Heart right ventricle (tissue), 16 donors: ENCODE data around the gene MAGI2. TPM values are rescaled to one million over a fixed set of nuclear protein-coding genes. Genes with fewer than 3 reads are reported as not detected.
"Not testable (repeated sequence)": the region's sequence is repeated elsewhere in the genome, so short reads cannot be mapped to it uniquely, and the experiment has no call there.

Source experiments
- ATAC-seq, 8 donors: fragments of 200-7000 bp; cut with Tn5 transposase; one replicate each; pipeline ENCODE4 v1.9.1; 2020; ENCODE audit warnings: mild to moderate bottlenecking in 8 of 8, moderate library complexity in 8 of 8, moderate number of reproducible peaks in 1 of 8
- DNase-seq, 2 donors: peaks; one replicate each; pipeline ENCODE4 v3.0.0-alpha.2; 2020
- H3K27ac ChIP-seq, 10 donors: fragments of 200-600 bp; sonication (generic) in 2 of 10; one replicate each; pipeline versions ENCODE4 v1.5.0 to v1.8.0; 2020 to 2022; ENCODE audit warnings: mild to moderate bottlenecking in 3 of 10
- H3K27me3 ChIP-seq, 7 donors: fragments of 200-600 bp; one replicate each; pipeline ENCODE4 v1.8.0; 2021 to 2022; ENCODE audit warnings: mild to moderate bottlenecking in 2 of 7
- H3K36me3 ChIP-seq, 9 donors: fragments of 200-600 bp; sonication (generic) in 1 of 9; one replicate each; pipeline versions ENCODE4 v1.5.0 to v1.8.0; 2020 to 2022; ENCODE audit warnings: mild to moderate bottlenecking in 2 of 9
- H3K4me1 ChIP-seq, 9 donors: fragments of 200-600 bp; sonication (generic) in 1 of 9; one replicate each; pipeline versions ENCODE4 v1.5.0 to v1.8.0; 2020 to 2022; ENCODE audit warnings: mild to moderate bottlenecking in 4 of 9
- H3K4me3 ChIP-seq, 10 donors: fragments of 200-600 bp; sonication (generic) in 2 of 10; one replicate each; pipeline versions ENCODE4 v1.5.0 to v1.8.0; 2020 to 2022; ENCODE audit warnings: mild to moderate bottlenecking in 7 of 10, moderate library complexity in 2 of 10
- H3K9me3 ChIP-seq, 11 donors: fragments of 200-600 bp in 10 of 11; sonication (generic) in 2 of 11; one replicate each; pipeline versions ENCODE4 v1.5.0 to v1.8.0; 2013 to 2022; ENCODE audit warnings: mild to moderate bottlenecking in 2 of 11, control low read depth in 1 of 11, moderate library complexity in 1 of 11
- CTCF ChIP-seq, 9 donors: fragments of 200-600 bp; sonication (generic) in 2 of 9; IDR thresholded peaks; one replicate each; pipeline versions ENCODE4 v1.5.0 to v1.8.0; 2021 to 2022; ENCODE audit warnings: antibody characterized with exemption in 9 of 9, mild to moderate bottlenecking in 5 of 9, moderate library complexity in 1 of 9
- WGBS, 2 donors: extraction: QIAGEN DNeasy Blood & Tissue Kit; methylation state at CpG; one replicate each; pipeline ENCODE4 v1.1.7; 2013; ENCODE audit warnings: inconsistent platforms in 1 of 2; 5-methylcytosine and 5-hydroxymethylcytosine counted together
- intact Hi-C, 10 donors: fragments of 100-400 bp; cut with DNase I; formaldehyde crosslinking; loops; one replicate each; pipeline versions ENCODE4 v1.11.1 to v1.14.2; 2022
- polyA plus RNA-seq, 2 donors: library from polyadenylated mRNA; stranded (reverse); fragments of 200-250 nt; gene quantifications; one replicate each; pipeline ENCODE4 v1.2.3, GENCODE V29; 2013
- total RNA-seq, 10 donors: library from RNA; stranded (reverse); fragmentation: NEBNext Ultra II Directional in 3 of 10; extraction: Animal tissue kit (Norgen Biotek cat#: 25700) in 3 of 10; gene quantifications; one replicate each; pipeline versions ENCODE4 v1.2.1 to v1.2.4, GENCODE V29; 2021 to 2023
- donor health status: Arrhythmogenic right ventricular cardiomyopathy.
- donor health status: ischemic (EF 13 %, LVEDD 7.1; RV severe dilation, severe dysfunction).
- donor health status: healthy with polysubstance abuse.
- donor health status: DM: no; HTN: yes; CAD: no.
- donor health status: DM: no; HTN: no; CAD: no.
- donor health status: ischemic (EF 25% LVEDD 6.9; RV normal size, moderate dysfunction).
- donor health status: ischemic (EF 25% LVEDD 5.7; RV mildly dilated, moderate dysfunction).
- donor health status: healthy.
- donor health status: DM: yes; HTN: yes; CAD: no.
- donor health status: Ischemic cardiomyopathy.
- donor health status: ischemic (EF 35%, LVEDD 5.7; RV mildly dilated, moderate dysfunction).
- donor health status: nonischemic (EF 11% LVEDD 7.7; RV severe dilation, severe dysfunction).
- donor health status: DM: yes; HTN: yes; CAD: no.
- donor health status: PGD.
- donor health status: ischemic (EF 29% LVEDD 5.4; RV normal size, mild dysfunction).
- donor health status: nonischemic (EF 23%, LVEDD 6.1; RV moderate dilation, normal function).

MAGI2 gene
- total and polyA plus RNA-seq, 12 donors, result 0.83 to 6.0 (median 4.1) TPM

- Histone ChIP-seq H3K27me3 (no peaks in the 10 kb centered on the region), H3K4me3 (no peak overlapping the region), H3K36me3 (no peaks in the 10 kb centered on the region), H3K9me3 (no peaks in the 10 kb centered on the region), H3K27ac (no peak overlapping the region), H3K4me1 (no peaks in the 10 kb centered on the region)
- DNase-seq (no peak), ATAC-seq (no peak)
- intact Hi-C loops, result no loop called here
- no peak for TF ChIP-seq CTCF (IDR thresholded peaks at IDR 0.05)
- WGBS, 2 donors, result 80 to 87% methylated on average over 5 of the region's 5 CpGs
Observed at GRCh38 chr7:79034730-79035129, 418.7 kb downstream of the MAGI2 start.

- intact Hi-C loops, H3K4me1 ChIP-seq, ATAC-seq, DNase-seq, H3K27ac ChIP-seq, H3K4me3 ChIP-seq, H3K36me3 ChIP-seq, H3K27me3 ChIP-seq: not testable (repeated sequence)
- 79 to 80% methylated on average over 2 of the region's 2 CpGs for WGBS, 2 donors
- H3K9me3 ChIP-seq, result peaks cover 0 to 71% (median 16%) of the 10 kb centered on the region in 11 donors
Observed at GRCh38 chr7:79019711-79020110, 433.8 kb downstream of the MAGI2 start.

- no peak for TF ChIP-seq CTCF (IDR thresholded peaks at IDR 0.05)
- Histone ChIP-seq H3K36me3 (no peaks in the 10 kb centered on the region), H3K27me3 (no peaks in the 10 kb centered on the region), H3K9me3 (peaks cover 0 to 10% (median 0%) of the 10 kb centered on the region in 11 donors), H3K27ac (no peak overlapping the region), H3K4me1 (no peaks in the 10 kb centered on the region), H3K4me3 (no peak overlapping the region)
- 85 to 90% methylated on average over 2 of the region's 2 CpGs for WGBS, 2 donors
- ATAC-seq, result no peak
- intact Hi-C loops, result no loop called here
- no peak for DNase-seq
Observed at GRCh38 chr7:79011921-79012320, 441.5 kb downstream of the MAGI2 start.

GRCh38 chr7:79009647-79010046 lies 443.8 kb downstream of the MAGI2 start:
- intact Hi-C loops, result no loop called here
- ATAC-seq, result no peak
- Histone ChIP-seq H3K9me3 (no peaks in the 10 kb centered on the region), H3K36me3 (no peaks in the 10 kb centered on the region), H3K27ac (no peak overlapping the region), H3K4me1 (no peaks in the 10 kb centered on the region), H3K4me3 (no peak overlapping the region), H3K27me3 (no peaks in the 10 kb centered on the region)
- DNase-seq, result no peak
- TF ChIP-seq CTCF (IDR thresholded peaks at IDR 0.05), result no peak

- no peak for TF ChIP-seq CTCF (IDR thresholded peaks at IDR 0.05)
- no peak overlapping the region for H3K27ac ChIP-seq
- ATAC-seq, result no peak
- no peaks in the 10 kb centered on the region for H3K4me1 ChIP-seq
- peaks cover 0 to 5% (median 0%) of the 10 kb centered on the region in 11 donors for H3K9me3 ChIP-seq
- DNase-seq, result no peak
- WGBS, 2 donors, result 48 to 69% methylated on average over 1 of the region's 1 CpG
- H3K4me3 ChIP-seq, result no peak overlapping the region
- intact Hi-C loops, result no loop called here
- no peaks in the 10 kb centered on the region for H3K27me3 ChIP-seq
- no peaks in the 10 kb centered on the region for H3K36me3 ChIP-seq
Observed at GRCh38 chr7:79008786-79009185, 444.7 kb downstream of the MAGI2 start.
